K562 (cell line): ENCODE results near the gene TBC1D25. TPM values are rescaled to one million over a fixed set of nuclear protein-coding genes. Genes with fewer than 3 reads are reported as not detected.

ENCODE experiments used
- CBX3 ChIP-seq, 2 experiments: IDR thresholded peaks; 1 replicate in 1 of 2; 2 replicates in 1 of 2; pipeline ENCODE4 v1.6.1; 2012; ENCODE audit warnings: inconsistent platforms in 2 of 2, low read length in 2 of 2, borderline replicate concordance in 1 of 2, control low read depth in 1 of 2
- CUX1 ChIP-seq: fragments of 200-800 bp; sonication (Bioruptor generic); IDR thresholded peaks from 2 replicates; pipeline ENCODE4 v1.6.1; 2016; ENCODE audit warnings: missing genetic modification characterization, missing compliant biosample characterization
- EP300 ChIP-seq: IDR thresholded peaks from 2 replicates; pipeline ENCODE4 v1.6.1; 2012; ENCODE audit warnings: low read length, improper control_type of control experiment
- EZH2 ChIP-seq: IDR thresholded peaks from 2 replicates; pipeline ENCODE4 v1.6.1; 2012; ENCODE audit warnings: low read depth, mild to moderate bottlenecking, inconsistent platforms, low read length, borderline replicate concordance
- GATAD2A ChIP-seq: fragments of 450-650 bp; IDR thresholded peaks from 2 replicates; pipeline ENCODE4 v1.6.1; 2017
- KAT7 ChIP-seq: sonication (generic); formaldehyde crosslinking; IDR thresholded peaks from 2 replicates; pipeline ENCODE4 v1.8.0; 2022; ENCODE audit warnings: missing genetic modification reagents, mild to moderate bottlenecking, borderline replicate concordance
- KLF6 ChIP-seq: fragments of 250-450 bp; sonication (Bioruptor Pico); IDR thresholded peaks from 2 replicates; pipeline ENCODE4 v1.4.0; 2020; ENCODE audit warnings: mild to moderate bottlenecking, moderate library complexity, borderline replicate concordance
- PHTF2 ChIP-seq: fragments of 250-450 bp; sonication (Bioruptor Pico); IDR thresholded peaks from 2 replicates; pipeline ENCODE4 v1.5.0; 2021; ENCODE audit warnings: mild to moderate bottlenecking
- RBM15 ChIP-seq: fragments of 200-400 bp; formaldehyde crosslinking; IDR thresholded peaks from 2 replicates; pipeline ENCODE4 v1.6.1; 2018; ENCODE audit warnings: mild to moderate bottlenecking, low read length, moderate library complexity; ENCODE audit not compliant: insufficient read depth
- STAT6 ChIP-seq: sonication (generic); formaldehyde crosslinking; IDR thresholded peaks from 2 replicates; pipeline ENCODE4 v1.8.1; 2023; ENCODE audit warnings: mild to moderate bottlenecking, missing genetic modification reagents
- TAF1 ChIP-seq: IDR thresholded peaks from 2 replicates; pipeline ENCODE4 v1.6.1; 2011; ENCODE audit warnings: mild to moderate bottlenecking, low read length, moderate library complexity; ENCODE audit not compliant: insufficient read depth, control insufficient read depth, severe bottlenecking; ENCODE audit errors: extremely low read depth
- YY1 ChIP-seq, 3 experiments: IDR thresholded peaks; 2 replicates each; pipeline ENCODE4 v1.6.1; 2011; ENCODE audit warnings: low read length in 2 of 3, mild to moderate bottlenecking in 2 of 3, moderate library complexity in 2 of 3, borderline replicate concordance in 1 of 3, control low read depth in 1 of 3, low read depth in 1 of 3; ENCODE audit not compliant: insufficient read depth in 3 of 3, insufficient replicate concordance in 2 of 3, control insufficient read depth in 1 of 3, insufficient read length in 1 of 3; ENCODE audit errors: extremely low read depth in 1 of 3
- polyA plus RNA-seq, 8 experiments: library from polyadenylated mRNA; depleted of rRNA in 4 of 8; stranded (reverse) in 5 of 8; unstranded in 3 of 8; fragments of >200 nt; fragmentation: Nextera tagmentation in 2 of 8; fragmentation: Illumina TruSeq in 1 of 8; extraction: Ambion mirVana in 2 of 8; extraction: Trizol in 1 of 8; gene quantifications; 2 replicates each; pipeline versions ENCODE4 v1.2.1 to v1.2.3, GENCODE V29; 2011 to 2014; ENCODE audit warnings: inconsistent platforms in 1 of 8, missing spikeins in 1 of 8
- total RNA-seq, 7 experiments: library from RNA; depleted of rRNA in 6 of 7; stranded (reverse); fragments of >200 nt in 6 of 7; fragmentation: Illumina TruSeq in 2 of 7; extraction: Trizol in 2 of 7; gene quantifications; 2 replicates each; pipeline versions ENCODE4 v1.2.1 to v1.2.3, GENCODE V29; 2011 to 2021; ENCODE audit warnings: low replicate concordance in 1 of 7
- TF ChIP-seq, protein P1 (sequence below): fragments of 450-650 bp; IDR thresholded peaks from 2 replicates; pipeline ENCODE4 v1.6.1; 2016
- TF ChIP-seq, protein P2 (sequence below): fragments of 450-650 bp; IDR thresholded peaks from 2 replicates; pipeline ENCODE4 v1.6.1; 2018; ENCODE audit warnings: mild to moderate bottlenecking, low read depth; ENCODE audit not compliant: partially characterized antibody

Gene TBC1D25
- total and polyA plus RNA-seq, 9 of the 15 experiments (the other 6 are each of a cell fraction or from before 2014, with no cell fraction given), result 0.62 to 10.6 (median 3.9) TPM

- TF ChIP-seq CUX1 (CRISPR knock-in tag) (no peak), KAT7 (CRISPR knock-in tag) (peak; percentile 53; the same call in 1 of the 2 replicates), CBX3 (IDR thresholded peaks at IDR 0.05; ENCODE audit: borderline replicate concordance in 1 of 2, low read length in 2 of 2) (peak in 1 of 2 experiments; percentile 22; a peak in 1 of 3 replicates), GATAD2A (no peak), EZH2 (no peak), YY1 (IDR thresholded peaks at IDR 0.05; ENCODE audit: borderline replicate concordance in 1 of 3, control insufficient read depth in 1 of 3, extremely low read depth in 1 of 3, insufficient read depth in 3 of 3, insufficient read length in 1 of 3, insufficient replicate concordance in 2 of 3, low read depth in 1 of 3, low read length in 2 of 3) (peak; percentile 88 to 98 (median 96)), KLF6 (CRISPR knock-in tag) (peak; percentile 57; the same call in 1 of the 2 replicates), TAF1 (peak; percentile 52), EP300 (peak; percentile 42), STAT6 (CRISPR knock-in tag) (no peak), RBM15 (no peak), PHTF2 (CRISPR knock-in tag) (no peak)
- TF ChIP-seq, protein P1, sequence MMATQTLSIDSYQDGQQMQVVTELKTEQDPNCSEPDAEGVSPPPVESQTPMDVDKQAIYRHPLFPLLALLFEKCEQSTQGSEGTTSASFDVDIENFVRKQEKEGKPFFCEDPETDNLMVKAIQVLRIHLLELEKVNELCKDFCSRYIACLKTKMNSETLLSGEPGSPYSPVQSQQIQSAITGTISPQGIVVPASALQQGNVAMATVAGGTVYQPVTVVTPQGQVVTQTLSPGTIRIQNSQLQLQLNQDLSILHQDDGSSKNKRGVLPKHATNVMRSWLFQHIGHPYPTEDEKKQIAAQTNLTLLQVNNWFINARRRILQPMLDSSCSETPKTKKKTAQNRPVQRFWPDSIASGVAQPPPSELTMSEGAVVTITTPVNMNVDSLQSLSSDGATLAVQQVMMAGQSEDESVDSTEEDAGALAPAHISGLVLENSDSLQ, result peak; percentile 73
- TF ChIP-seq, protein P2, sequence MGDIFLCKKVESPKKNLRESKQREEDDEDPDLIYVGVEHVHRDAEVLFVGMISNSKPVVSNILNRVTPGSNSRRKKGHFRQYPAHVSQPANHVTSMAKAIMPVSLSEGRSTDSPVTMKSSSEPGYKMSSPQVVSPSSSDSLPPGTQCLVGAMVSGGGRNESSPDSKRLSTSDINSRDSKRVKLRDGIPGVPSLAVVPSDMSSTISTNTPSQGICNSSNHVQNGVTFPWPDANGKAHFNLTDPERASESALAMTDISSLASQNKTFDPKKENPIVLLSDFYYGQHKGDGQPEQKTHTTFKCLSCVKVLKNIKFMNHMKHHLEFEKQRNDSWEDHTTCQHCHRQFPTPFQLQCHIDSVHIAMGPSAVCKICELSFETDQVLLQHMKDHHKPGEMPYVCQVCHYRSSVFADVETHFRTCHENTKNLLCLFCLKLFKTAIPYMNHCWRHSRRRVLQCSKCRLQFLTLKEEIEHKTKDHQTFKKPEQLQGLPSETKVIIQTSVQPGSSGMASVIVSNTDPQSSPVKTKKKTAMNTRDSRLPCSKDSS, result no peak
Observed at GRCh38 chrX:48597353-48598264, 58.1 kb downstream of the TBC1D25 start, which contains the start of gene WDR13 (continued).
